Neural cell (in vitro differentiated cells): ENCODE measurements around the gene LECT2.

Experiments
- CTCF ChIP-seq: fragments of 450-650 bp; IDR thresholded peaks from 2 replicates; pipeline ENCODE4 v1.5.1; 2014; ENCODE audit warnings: antibody characterized with exemption, mild to moderate bottlenecking, moderate library complexity; ENCODE audit not compliant: poor library complexity, severe bottlenecking
- POLR2AphosphoS5 ChIP-seq: IDR thresholded peaks from 2 replicates; pipeline ENCODE4 v1.6.1; 2012
- RAD21 ChIP-seq: fragments of 450-650 bp; conservative IDR thresholded peaks from 2 replicates; pipeline ENCODE4 v1.6.1; 2014; ENCODE audit warnings: antibody characterized with exemption, mild to moderate bottlenecking, moderate library complexity
- SMC3 ChIP-seq: fragments of 450-650 bp; conservative IDR thresholded peaks from 2 replicates; pipeline ENCODE4 v1.6.1; 2014; ENCODE audit warnings: antibody characterized with exemption, mild to moderate bottlenecking, moderate library complexity; ENCODE audit not compliant: poor library complexity
- TF ChIP-seq, protein P1 (sequence below): IDR thresholded peaks from 2 replicates; pipeline ENCODE4 v1.6.1; 2012; ENCODE audit warnings: borderline replicate concordance

GRCh38 chr5:136000147-136000546 is 45.4 kb upstream of the LECT2 start:
- TF ChIP-seq CTCF (no peak), SMC3 (no peak), POLR2AphosphoS5 (peak; percentile 58), RAD21 (no peak)
- TF ChIP-seq, protein P1, sequence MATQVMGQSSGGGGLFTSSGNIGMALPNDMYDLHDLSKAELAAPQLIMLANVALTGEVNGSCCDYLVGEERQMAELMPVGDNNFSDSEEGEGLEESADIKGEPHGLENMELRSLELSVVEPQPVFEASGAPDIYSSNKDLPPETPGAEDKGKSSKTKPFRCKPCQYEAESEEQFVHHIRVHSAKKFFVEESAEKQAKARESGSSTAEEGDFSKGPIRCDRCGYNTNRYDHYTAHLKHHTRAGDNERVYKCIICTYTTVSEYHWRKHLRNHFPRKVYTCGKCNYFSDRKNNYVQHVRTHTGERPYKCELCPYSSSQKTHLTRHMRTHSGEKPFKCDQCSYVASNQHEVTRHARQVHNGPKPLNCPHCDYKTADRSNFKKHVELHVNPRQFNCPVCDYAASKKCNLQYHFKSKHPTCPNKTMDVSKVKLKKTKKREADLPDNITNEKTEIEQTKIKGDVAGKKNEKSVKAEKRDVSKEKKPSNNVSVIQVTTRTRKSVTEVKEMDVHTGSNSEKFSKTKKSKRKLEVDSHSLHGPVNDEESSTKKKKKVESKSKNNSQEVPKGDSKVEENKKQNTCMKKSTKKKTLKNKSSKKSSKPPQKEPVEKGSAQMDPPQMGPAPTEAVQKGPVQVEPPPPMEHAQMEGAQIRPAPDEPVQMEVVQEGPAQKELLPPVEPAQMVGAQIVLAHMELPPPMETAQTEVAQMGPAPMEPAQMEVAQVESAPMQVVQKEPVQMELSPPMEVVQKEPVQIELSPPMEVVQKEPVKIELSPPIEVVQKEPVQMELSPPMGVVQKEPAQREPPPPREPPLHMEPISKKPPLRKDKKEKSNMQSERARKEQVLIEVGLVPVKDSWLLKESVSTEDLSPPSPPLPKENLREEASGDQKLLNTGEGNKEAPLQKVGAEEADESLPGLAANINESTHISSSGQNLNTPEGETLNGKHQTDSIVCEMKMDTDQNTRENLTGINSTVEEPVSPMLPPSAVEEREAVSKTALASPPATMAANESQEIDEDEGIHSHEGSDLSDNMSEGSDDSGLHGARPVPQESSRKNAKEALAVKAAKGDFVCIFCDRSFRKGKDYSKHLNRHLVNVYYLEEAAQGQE: peak; percentile 74
